Activated CD4-positive, CD25-positive, alpha-beta regulatory T cell treated with anti-CD3 and anti-CD28 coated beads, Interleukin-2, amount 50 U/mL, for 72 hours (primary cell): Measurements from ENCODE around the gene PASD1.
"Not testable (repeated sequence)": the region's sequence is repeated elsewhere in the genome, so short reads cannot be mapped to it uniquely, and the experiment has no call there.

Source experiments
- DNase-seq: peaks from one replicate; pipeline ENCODE4 v3.0.0; 2021

Gene PASD1, protein sequence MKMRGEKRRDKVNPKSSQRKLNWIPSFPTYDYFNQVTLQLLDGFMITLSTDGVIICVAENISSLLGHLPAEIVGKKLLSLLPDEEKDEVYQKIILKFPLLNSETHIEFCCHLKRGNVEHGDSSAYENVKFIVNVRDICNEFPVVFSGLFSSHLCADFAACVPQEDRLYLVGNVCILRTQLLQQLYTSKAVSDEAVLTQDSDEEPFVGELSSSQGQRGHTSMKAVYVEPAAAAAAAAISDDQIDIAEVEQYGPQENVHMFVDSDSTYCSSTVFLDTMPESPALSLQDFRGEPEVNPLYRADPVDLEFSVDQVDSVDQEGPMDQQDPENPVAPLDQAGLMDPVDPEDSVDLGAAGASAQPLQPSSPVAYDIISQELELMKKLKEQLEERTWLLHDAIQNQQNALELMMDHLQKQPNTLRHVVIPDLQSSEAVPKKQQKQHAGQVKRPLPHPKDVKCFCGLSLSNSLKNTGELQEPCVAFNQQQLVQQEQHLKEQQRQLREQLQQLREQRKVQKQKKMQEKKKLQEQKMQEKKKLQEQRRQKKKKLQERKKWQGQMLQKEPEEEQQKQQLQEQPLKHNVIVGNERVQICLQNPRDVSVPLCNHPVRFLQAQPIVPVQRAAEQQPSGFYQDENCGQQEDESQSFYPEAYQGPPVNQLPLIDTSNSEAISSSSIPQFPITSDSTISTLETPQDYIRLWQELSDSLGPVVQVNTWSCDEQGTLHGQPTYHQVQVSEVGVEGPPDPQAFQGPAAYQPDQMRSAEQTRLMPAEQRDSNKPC

GRCh38 chrX:151563449-151563848 lies at the start of gene PASD1:
TSS of gene PASD1 (plus strand) at chrX:151563675. CDS start at chrX:151601554, 37,879 bp downstream.
- no peak for DNase-seq

DNA sequence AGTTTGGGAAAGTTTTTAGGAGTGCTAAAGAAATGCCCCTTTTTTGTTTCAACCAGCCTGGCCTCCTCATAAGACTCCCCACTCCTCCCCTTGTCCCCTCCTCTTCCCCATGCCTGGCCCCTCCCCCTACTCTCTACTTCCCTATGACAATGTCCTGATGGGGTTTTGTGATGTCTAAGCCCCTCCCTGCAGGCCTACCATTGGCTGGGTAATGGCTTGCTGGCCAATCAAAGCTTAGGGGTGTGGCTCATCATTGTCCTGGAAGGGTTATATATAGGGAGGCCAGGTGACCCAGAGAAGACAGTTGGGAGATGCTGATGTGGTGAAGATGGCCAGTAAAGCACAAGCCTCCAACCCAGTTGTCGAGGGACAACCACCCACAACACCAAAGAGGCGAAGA lies 48.2 kb upstream of the PASD1 start:
- DNase-seq = no peak

DNA sequence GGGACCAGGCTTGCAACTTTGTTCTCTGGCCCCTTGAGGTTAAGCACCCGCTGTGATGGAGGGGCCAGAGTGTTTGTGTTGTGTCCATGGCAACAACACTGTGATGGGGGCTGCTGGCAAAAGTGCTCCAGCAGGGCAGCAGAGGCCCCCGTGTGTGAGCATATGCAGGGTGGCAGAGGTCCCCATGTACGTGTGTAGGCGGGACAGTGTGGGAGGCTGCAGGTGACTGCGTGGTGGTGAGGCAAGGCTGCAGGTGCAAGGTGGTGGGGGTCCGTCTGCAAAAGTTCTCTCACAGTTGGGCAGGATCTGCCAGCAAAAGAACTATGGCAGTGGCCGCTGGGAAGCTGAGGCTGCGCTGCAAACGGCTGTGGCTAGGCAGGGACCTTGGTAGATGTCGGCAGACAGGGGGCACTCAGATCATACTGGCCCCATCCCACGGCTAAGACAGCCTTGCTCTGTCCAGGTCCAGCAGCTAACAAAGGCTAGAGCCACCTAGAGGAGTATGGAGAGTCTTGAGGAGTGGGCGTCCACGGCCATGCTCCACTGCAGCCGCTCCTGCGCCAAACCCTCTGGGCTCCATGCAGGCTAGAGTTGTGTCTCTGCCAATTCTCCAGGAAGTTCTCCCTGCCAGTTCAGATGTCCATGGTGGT lies 46.8 kb upstream of the PASD1 start:
- DNase-seq = no peak

DNA sequence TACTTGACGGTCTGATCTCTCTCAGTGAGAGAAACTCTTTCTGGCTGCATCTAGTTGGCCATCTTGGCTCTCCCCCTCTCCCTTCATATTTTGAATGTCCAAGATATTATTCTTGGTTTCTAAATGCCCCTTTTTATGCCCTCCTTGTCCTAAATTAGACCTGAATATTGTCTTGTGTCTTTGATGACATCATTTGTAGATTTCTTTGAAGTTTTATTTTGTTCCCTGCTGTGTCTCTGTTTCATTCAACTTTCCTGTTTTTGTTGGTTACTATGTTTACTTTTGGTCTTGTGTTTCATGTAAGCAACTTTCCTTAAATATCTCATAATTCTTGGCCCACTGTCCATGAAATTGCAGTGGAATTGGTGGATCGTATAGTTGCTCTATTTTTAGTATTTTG lies 46.1 kb upstream of the PASD1 start:
- DNase-seq = no peak

GRCh38 chrX:151523351-151523750 lies 40.1 kb upstream of the PASD1 start:
- DNase-seq = no peak

DNA sequence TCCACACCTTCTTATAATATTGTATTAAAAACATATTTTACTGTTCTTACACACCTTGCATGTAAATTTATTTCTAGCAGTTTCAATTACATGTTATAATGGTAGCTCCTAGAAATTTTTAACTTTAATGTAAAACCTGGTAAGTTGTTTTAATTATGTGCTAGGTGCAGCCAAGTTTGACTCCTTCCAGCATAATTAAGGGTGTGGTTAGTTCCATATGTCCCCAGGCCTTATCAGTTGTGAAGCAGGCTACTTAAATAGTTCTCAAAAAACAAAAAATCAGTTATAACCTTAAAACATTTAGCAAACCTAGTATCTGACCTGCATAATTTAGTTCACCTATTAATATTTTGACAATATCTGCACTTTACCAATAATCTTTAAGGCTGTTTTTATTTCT lies 26.9 kb upstream of the PASD1 start:
- DNase-seq = no peak

- DNase-seq = no peak
These were observed 25.9 kb upstream of the PASD1 start for GRCh38 chrX:151537572-151537971.

DNA sequence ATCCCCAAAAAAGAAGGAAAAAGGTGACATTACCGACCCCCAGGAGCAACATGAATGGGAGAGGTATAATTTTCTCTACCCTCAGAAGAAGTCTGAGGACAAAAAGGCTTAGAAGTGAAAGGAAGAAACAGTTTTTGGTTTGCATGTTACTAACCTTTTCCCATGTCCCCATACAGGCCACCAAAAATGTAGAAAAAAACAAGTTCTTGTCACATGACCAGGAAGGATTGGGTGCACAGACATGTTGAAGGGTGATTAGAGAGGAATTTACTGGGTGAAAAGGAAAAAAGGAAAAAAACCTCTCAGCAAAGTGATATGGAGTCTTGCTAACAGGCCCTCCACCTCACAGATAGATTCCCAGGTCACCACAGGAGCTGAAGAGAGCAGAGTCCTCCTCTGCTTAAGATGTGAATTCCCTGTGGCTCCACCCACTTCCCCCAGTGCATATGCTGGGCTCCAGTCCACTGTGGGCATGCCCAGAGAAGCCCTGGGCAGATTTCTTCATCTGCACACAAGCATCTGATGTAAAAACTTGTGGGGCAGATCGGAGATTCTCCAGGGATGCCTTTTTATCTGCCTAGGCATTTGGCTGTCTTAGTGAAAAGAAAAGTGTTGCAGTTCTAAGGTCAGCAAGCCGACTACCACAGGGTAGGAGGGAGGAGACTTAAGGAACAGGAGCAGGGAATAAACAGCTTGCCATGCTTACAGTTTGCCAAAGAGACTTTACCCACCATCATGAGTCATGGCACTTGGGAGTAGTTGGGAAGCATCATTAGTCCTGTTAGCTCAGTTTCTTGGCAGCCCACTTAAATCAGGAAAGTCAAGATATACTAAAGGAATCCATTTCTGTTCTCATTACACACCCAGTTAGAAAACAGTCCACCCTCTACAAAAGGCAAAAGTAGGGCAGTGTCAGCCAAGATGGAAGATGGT lies 25.0 kb upstream of the PASD1 start:
- no peak for DNase-seq

DNA sequence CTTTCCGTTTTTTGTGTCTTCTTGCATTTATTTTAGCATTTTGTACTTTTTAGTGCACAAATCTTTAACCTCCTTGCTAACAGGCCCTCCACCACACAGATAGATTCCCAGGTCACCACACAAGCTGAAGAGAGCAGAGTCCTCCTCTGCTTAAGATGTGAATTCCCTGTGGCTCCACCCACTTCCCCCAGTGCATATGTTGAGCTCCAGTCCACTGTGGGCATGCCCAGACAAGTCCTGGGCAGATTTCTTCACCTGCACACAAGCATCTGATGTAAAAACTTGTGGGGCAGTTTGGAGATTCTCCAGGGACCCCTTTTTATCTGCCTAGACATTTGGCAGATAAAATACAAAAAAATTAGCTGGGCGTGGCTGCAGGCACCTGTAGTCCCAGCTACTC lies 19.8 kb upstream of the PASD1 start:
- no peak for DNase-seq

DNA sequence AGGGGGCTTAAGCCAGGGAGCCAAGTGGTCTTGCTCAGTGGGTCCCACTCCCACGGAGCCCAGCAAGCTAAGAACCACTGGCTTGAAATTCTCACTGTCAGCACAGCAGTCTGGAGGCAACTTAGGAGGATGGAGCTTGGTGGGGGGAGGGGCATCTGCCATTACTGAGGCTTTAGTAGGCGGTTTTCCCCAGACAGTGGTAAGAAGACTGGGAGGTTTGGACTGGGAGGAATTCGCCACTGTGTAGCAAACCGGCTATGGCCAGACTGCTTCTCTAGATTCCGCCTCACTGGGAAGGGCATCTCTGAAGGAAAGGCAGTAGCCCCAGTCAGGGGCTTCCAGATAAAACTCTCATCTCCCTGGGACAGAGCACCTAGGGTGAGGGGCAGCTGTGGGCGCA lies 17.2 kb upstream of the PASD1 start:
- DNase-seq = not testable (repeated sequence)

DNA sequence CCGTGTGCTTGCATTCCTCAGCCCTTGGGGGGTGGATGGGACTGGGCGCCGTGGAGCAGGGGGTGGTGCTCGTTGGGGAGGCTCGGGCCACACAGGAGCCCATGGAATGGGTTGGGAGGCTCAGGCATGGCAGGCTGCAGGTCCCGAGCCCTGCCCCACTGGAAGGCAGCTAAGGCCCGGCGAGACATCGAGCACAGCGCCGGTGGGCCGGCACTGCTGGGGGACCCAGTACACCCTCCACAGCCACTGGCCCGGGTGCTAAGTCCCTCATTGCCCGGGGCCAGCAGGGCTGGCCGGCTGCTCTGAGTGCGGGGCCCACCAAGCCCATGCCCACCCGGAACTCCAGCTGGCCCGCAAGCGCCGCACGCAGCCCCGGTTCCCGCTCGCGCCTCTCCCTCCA lies 12.3 kb upstream of the PASD1 start:
- DNase-seq = not testable (repeated sequence)

GRCh38 chrX:151552743-151553142 lies 10.7 kb upstream of the PASD1 start:
- no peak for DNase-seq

DNA sequence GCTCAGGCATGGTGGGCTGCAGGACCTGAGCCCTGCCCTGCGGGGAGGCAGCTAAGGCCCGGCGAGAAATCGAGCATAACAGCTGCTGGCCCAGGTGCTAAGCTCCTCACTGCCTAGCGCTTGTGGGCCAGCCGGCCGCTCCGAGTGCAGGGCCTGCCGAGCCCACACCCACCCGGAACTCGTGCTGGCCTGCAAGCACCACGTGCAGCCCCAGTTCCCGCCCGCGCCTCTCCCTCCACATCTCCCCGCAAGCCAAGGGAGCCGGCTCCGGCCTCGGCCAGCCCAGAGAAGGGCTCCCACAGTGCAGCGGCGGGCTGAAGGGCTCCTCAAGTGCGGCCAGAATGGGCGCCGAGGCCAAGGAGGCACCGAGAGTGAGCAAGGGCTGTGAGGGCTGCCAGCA lies 8.2 kb upstream of the PASD1 start:
- not testable (repeated sequence) for DNase-seq

- DNase-seq = not testable (repeated sequence)
These were observed 990 bp upstream of the PASD1 start for GRCh38 chrX:151562485-151562884.

GRCh38 chrX:151563003-151563402 lies 472 bp upstream of the PASD1 start:
- not testable (repeated sequence) for DNase-seq

GRCh38 chrX:151564035-151564434 lies 560 bp downstream of the PASD1 start:
- DNase-seq = no peak

DNA sequence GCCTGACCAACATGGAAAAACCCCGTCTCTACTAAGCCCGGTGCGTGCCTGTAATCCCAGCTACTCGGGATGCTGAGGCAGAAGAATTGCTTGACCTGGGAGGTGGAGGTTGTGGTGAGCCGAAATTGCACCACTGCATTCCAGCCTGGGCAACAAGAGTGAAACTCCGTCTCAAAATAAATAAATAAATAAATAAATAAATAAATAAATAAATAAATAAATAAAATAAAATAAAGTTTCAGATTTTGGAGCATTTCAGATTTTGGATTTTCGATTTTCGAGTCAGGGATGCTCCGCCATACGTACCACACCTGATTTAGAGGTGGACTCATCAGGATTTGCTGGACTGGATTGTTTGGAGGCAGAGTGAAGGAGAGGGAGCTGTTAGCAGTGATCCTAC lies 3.4 kb downstream of the PASD1 start:
- not testable (repeated sequence) for DNase-seq

- no peak for DNase-seq
These were observed 7.1 kb downstream of the PASD1 start for GRCh38 chrX:151570561-151570960.

GRCh38 chrX:151593384-151593783 lies 29.9 kb downstream of the PASD1 start:
- DNase-seq = not testable (repeated sequence)

- no peak for DNase-seq
These were observed 32.8 kb downstream of the PASD1 start for GRCh38 chrX:151596282-151596681.

DNA sequence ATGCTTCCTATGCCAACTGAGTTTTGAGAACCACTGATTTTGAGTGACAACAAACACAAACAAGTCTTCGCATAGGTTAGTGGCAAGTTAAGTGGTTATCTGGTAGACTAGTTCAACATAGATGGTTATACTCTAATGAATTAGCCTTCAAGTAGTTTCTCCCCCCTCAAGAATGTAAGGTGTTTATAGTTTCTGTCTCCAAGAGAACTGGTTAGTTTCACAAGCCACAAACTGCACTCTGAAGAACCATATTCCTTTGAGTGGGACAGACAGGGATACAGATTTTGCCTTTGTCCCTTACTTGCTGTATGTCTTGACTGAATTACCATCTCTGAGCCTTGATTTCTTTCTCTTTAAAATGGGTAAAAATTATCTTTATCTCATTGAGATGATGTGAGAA lies 41.5 kb downstream of the PASD1 start:
- DNase-seq = no peak

DNA sequence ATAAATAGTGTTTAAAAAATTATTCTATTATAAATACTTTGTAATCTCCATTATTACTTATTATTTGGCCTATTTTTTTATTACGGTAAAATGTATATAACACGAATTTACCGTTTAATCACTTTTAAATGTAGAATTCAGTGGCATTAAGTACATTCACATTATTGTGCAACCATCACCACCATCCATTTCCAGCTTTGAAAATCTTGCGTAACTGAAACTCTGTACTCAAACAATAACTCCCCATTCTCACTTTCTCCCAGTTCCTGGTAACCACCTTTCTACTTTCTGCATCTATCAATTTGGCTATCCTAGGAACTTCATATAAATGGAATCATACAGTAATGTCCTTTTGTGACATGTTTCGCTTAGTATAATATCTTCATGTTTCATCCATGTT lies 45.7 kb downstream of the PASD1 start:
- no peak for DNase-seq

DNA sequence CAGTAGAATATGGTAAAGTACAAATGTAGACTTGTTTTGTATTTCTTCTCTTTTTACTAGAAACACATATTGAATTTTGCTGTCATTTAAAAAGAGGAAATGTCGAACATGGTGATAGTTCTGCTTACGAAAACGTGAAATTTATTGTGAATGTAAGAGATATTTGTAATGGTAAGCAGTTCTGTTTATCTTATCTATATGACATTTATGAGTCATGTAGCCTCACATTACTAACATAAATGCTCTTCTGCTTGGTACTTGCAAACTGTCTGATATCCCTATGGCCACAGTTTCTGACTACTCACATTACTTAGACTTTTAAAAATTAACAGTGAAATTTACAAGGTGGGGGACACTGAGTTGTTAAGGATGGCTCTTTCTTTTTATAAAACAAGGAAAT lies 57.9 kb downstream of the PASD1 start:
- no peak for DNase-seq
